HG03095 (cell line): ENCODE data around the gene KRT40.

ENCODE experiments used
- ATAC-seq: cut with Tn5 transposase; IDR thresholded peaks from one replicate; pipeline ENCODE4 v1.9.1; 2021; ENCODE audit warnings: moderate library complexity; ENCODE audit not compliant: unreplicated experiment

Gene KRT40

GRCh38 chr17:40997361-40997760 lies 13.2 kb upstream of the KRT40 start:
- ATAC-seq = no peak

DNA sequence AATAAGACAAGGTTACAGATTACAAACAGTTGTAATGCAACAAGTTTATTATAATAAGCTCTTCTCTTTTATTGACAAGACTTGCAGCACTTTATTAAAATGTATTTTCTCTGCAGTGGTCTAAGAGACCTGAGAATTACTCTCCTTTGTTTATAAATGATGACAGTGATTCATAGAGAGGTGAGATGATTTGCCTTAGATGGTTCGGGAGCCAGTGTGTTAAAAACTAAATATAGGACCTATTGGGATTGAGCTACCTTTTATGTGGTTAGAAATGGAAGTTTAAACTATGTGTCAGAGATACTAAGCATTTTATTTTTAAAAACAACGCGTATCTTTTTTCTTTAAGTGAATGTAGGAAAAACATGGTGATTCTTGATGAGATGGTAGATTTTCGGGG lies 12.7 kb upstream of the KRT40 start:
- ATAC-seq = no peak

GRCh38 chr17:40995116-40995515 lies 11.0 kb upstream of the KRT40 start:
- no peak for ATAC-seq

- no peak for ATAC-seq
These were observed 9.7 kb upstream of the KRT40 start, which contains the start of gene KRTAP3-3 for GRCh38 chr17:40993839-40994238. Gene KRTAP3-3 (minus strand): TSS chr17:40994164. CDS start chr17:40994097, 67 bp downstream.

GRCh38 chr17:40993084-40993483 lies 9.0 kb upstream of the KRT40 start:
- ATAC-seq = no peak

DNA sequence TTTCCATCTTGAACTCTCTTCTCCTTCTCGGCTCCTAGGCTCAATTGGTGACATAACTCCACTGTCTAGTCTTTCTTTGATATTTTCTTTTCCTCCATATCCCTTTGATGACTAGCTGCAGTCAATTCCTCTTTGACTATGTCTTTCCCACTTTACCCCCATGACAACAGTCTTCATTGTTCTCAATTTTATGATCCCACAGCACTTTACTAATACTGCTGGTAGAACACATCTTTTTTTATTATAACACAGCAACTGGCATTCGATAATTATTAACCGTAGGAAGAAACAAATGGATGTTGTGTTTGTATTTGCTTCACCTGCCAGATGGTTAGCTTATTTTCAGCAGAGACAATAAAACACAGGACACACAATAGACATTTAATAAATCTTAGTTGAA lies 8.5 kb upstream of the KRT40 start:
- ATAC-seq = no peak

DNA sequence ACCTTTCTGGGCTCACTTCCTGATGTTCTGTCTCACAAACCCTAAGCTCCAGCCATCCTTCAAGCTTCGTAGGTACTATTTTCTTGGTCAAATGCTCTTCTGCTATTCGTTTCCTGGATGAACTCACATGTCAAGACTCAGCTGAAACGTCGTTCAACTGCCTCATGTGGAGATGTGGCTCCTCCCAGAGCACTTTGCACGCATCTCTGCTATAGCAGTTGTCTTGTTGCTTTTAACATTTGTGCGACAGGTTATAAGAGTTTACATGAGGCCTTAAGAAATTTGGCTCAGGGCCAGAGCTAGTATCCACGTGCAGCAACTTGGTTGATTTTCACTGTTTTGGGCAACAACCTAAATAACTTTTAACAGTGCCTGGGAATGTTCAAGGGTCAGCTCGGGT lies 2.8 kb upstream of the KRT40 start:
- ATAC-seq = no peak

- ATAC-seq = no peak
These were observed 3.0 kb downstream of the KRT40 start for GRCh38 chr17:40981115-40981514.

- no peak for ATAC-seq
These were observed 3.5 kb downstream of the KRT40 start for GRCh38 chr17:40980596-40980995.

- ATAC-seq = no peak
These were observed 4.0 kb downstream of the KRT40 start for GRCh38 chr17:40980117-40980516.

GRCh38 chr17:40978575-40979151 lies 5.5 kb downstream of the KRT40 start:
- no peak for ATAC-seq

GRCh38 chr17:40975516-40975915 lies 8.6 kb downstream of the KRT40 start:
- no peak for ATAC-seq

GRCh38 chr17:40974366-40974765 lies 9.8 kb downstream of the KRT40 start:
- ATAC-seq = no peak

GRCh38 chr17:40967582-40967981 lies 16.5 kb downstream of the KRT40 start:
- no peak for ATAC-seq

DNA sequence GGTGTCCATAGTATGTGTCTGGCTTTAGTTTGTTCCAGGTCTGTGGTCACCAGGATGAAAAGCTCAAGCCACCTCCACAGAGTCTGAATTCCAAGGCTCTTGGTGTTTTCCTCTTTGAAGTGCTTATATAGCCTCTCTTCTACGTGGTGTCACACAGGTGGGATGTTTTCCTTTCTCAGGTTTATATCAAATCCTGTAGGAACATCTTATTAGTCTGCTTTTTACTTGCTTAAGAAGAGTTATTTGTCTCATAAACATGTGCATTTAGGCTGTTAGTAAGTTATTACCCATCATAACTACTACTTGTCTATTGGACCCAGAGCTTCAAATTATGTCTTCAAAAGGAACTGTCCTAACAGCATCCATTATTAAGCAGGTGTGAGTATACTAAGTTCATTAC lies 17.3 kb downstream of the KRT40 start, which contains the start of gene KRT39:
TSS of gene KRT39 (minus strand) at position 101 of the 400 bp plus-strand sequence. CDS start at position 9, 92 bp downstream.
- ATAC-seq = no peak

DNA sequence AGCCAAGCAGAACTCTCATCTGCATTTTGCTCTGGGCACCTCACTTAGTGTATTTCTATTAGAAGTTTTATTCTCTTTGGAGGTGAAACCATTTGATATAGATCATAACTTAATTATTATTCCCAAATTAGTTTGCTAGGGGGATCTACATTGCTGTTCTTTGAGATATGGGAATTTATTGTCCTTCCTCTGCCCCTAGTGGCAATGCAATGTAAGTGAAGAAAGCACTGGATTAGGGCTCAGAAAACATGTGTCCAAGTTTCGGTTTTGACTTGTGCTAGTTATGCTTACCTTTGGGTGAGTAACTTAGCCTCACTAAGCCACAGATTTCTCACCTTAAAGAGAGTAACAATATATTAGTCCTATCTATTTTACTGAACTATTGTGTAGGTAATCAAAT lies 20.3 kb downstream of the KRT40 start:
- ATAC-seq = no peak

- ATAC-seq = no peak
These were observed 22.0 kb downstream of the KRT40 start for GRCh38 chr17:40962059-40962561.

DNA sequence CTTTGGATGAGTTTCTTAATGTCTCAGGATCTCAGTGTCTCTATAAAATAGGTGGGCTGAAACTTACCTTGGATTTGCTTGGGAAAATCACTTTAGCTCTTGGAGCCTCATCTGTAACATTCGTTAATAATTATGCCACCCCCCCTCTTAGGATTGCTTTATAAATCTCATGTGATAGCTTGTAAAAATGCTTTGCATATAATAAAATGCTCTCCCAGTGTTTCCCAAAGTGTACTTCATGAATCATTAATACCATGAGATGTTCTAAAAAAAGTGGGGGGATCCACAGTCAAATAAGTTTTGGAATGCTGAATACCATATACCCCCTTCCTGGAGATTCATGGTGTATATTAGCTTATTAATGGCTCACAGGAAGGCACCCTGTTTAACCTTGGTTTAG lies 22.5 kb downstream of the KRT40 start:
- no peak for ATAC-seq

- no peak for ATAC-seq
These were observed 24.0 kb downstream of the KRT40 start for GRCh38 chr17:40960144-40960543.

GRCh38 chr17:40958086-40958953 lies 25.8 kb downstream of the KRT40 start:
- ATAC-seq = no peak

- no peak for ATAC-seq
These were observed 27.5 kb downstream of the KRT40 start for GRCh38 chr17:40956401-40957254.
